CD1c-positive myeloid dendritic cell (primary cell): ENCODE results near the gene GLRX.

ENCODE experiments used
- DNase-seq: peaks from one replicate; pipeline ENCODE4 v3.0.0-alpha.2; 2016; ENCODE audit errors: extremely low spot score

Gene GLRX

GRCh38 chr5:95822542-95823181 is at the start of gene GLRX:
Gene GLRX (minus strand): TSS chr5:95822726. CDS start chr5:95822662, 64 bp downstream.
- peak; percentile 71 for DNase-seq

GRCh38 chr5:95871146-95871806 is 48.8 kb upstream of the GLRX start:
- DNase-seq: no peak

GRCh38 chr5:95870105-95870672 is 47.7 kb upstream of the GLRX start:
- DNase-seq: peak; percentile 86

GRCh38 chr5:95869173-95869855 is 46.8 kb upstream of the GLRX start:
- peak; percentile 74 for DNase-seq

- DNase-seq: no peak
Measured at GRCh38 chr5:95868136-95868535, 45.6 kb upstream of the GLRX start.

- DNase-seq: no peak
Measured at GRCh38 chr5:95866435-95867040, 44.0 kb upstream of the GLRX start.

GRCh38 chr5:95864944-95865504 is 42.5 kb upstream of the GLRX start:
- peak; percentile 36 for DNase-seq

- no peak for DNase-seq
Measured at GRCh38 chr5:95864456-95864855, 41.9 kb upstream of the GLRX start.

- DNase-seq: peak; percentile 74
Measured at GRCh38 chr5:95863383-95863757, 40.8 kb upstream of the GLRX start.

GRCh38 chr5:95862671-95863382 is 40.3 kb upstream of the GLRX start:
- peak; percentile 73 for DNase-seq

- DNase-seq: peak; percentile 43
Measured at GRCh38 chr5:95861864-95862561, 39.5 kb upstream of the GLRX start.

- DNase-seq: peak; percentile 90
Measured at GRCh38 chr5:95861221-95861863, 38.8 kb upstream of the GLRX start.

- no peak for DNase-seq
Measured at GRCh38 chr5:95859661-95860060, 37.1 kb upstream of the GLRX start.

- peak; percentile 94 for DNase-seq
Measured at GRCh38 chr5:95858661-95859595, 36.4 kb upstream of the GLRX start.

GRCh38 chr5:95858023-95858461 is 35.5 kb upstream of the GLRX start:
- peak; percentile 38 for DNase-seq

- DNase-seq: no peak
Measured at GRCh38 chr5:95857185-95857945, 34.8 kb upstream of the GLRX start.

GRCh38 chr5:95856501-95856981 is 34.0 kb upstream of the GLRX start:
- no peak for DNase-seq

- no peak for DNase-seq
Measured at GRCh38 chr5:95853490-95853889, 31.0 kb upstream of the GLRX start.
